Raji (cell line): ENCODE measurements around the gene CCDC85B.

Experiments used
- POLR2A ChIP-seq: IDR thresholded peaks from 2 replicates; pipeline ENCODE4 v1.6.1; 2011; ENCODE audit warnings: low read depth, low read length, control low read depth; ENCODE audit not compliant: insufficient read depth

CCDC85B gene

GRCh38 chr11:65872586-65873317, 17.7 kb upstream of the CCDC85B start, which contains the start of gene EFEMP2:
TSS of gene EFEMP2 (minus strand) at chr11:65872800. CDS start at chr11:65872354, 446 bp downstream.
- no peak for TF ChIP-seq POLR2A

- TF ChIP-seq POLR2A: peak; percentile 96
Measured at GRCh38 chr11:65873318-65874156, 16.9 kb upstream of the CCDC85B start.

GRCh38 chr11:65879617-65880016, 10.9 kb upstream of the CCDC85B start, which contains the start of gene CTSW:
TSS of gene CTSW (plus strand) at chr11:65879837. CDS start at chr11:65879855, 18 bp downstream.
- TF ChIP-seq POLR2A: no peak

GRCh38 chr11:65880027-65880426, 10.4 kb upstream of the CCDC85B start:
- TF ChIP-seq POLR2A: no peak

GRCh38 chr11:65880844-65881421, 9.5 kb upstream of the CCDC85B start:
- TF ChIP-seq POLR2A: peak; percentile 9; the same call in 1 of the 2 replicates

- no peak for TF ChIP-seq POLR2A
Measured at GRCh38 chr11:65882120-65883057, 8.1 kb upstream of the CCDC85B start.

- no peak for TF ChIP-seq POLR2A
Measured at GRCh38 chr11:65883058-65883761, 7.3 kb upstream of the CCDC85B start.

- TF ChIP-seq POLR2A: no peak
Measured at GRCh38 chr11:65883786-65884715, 6.4 kb upstream of the CCDC85B start.

- peak; percentile 19; the same call in 1 of the 2 replicates for TF ChIP-seq POLR2A
Measured at GRCh38 chr11:65884716-65885092, 5.8 kb upstream of the CCDC85B start.

GRCh38 chr11:65885231-65885630, 5.2 kb upstream of the CCDC85B start:
- TF ChIP-seq POLR2A: no peak

- no peak for TF ChIP-seq POLR2A
Measured at GRCh38 chr11:65885808-65886536, 4.5 kb upstream of the CCDC85B start.
